ENCODE measurements around the gene CLUH.

Gene CLUH

GRCh38 chr17:2711608-2712299 lies at the start of gene CLUH:
Gene CLUH (minus strand): TSS chr17:2711764. CDS start chr17:2711661, 103 bp downstream.
- peak; percentile 94 for DNase-seq (ENCODE audit: low spot score)

DNA sequence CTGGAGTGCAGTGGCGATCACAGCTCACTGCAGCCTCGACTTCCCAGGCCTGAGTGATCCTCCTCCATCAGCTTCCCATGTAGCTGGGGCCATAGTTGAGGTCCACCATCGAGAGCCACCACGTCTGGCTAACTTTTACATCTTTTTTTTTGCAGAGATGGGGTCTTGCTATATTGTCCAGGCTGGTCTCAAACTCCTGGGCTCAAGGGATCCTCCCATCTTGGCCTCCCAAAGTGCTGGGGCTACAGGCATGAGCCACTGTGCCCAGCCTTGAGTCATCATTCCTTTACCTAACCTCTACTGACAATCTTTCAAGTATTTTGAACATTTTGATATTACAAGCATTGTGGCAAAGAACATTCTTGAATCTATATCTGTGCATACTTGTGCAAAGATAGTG lies 47.3 kb upstream of the CLUH start:
- no peak for DNase-seq (ENCODE audit: low spot score)

DNA sequence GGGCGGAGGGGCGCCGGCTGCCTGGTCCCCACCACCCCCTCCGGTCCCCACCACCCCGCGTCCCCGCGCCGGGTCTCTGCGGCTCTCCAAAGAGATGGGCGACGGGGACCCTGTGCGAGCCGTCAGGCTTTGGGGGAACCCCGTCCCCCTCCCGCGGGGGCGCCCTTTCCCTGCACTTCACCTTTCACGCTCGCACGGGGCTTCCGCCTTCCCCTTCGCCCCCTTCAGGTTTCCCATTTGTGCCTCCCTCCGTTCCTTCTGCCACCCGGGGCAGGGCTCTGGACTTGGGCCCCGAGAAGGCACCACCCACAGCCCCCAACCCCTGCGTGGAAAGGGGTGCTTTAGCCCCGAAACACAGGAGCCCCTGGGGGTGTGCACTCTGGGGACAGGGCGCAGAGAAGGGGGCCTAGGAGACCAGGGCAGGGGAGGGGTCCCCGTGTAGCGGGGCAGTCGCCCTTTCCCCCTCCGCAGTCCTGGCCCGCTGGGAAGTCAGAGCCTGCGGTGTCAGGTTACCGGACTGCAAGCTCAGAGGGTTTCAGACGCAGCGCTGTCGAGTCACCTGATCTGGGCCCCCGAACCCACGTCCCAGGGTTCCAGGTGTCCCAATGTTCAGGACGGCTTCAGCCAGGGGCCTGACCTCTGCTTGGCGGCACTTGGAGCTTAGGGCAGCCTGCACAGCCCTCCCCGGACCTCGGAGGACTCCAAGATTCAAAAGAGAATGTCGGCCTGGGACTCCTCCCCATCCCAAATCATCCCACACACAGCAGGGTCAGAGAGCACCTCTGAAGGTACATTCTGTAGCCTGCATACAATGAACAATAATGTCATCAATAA lies 44.5 kb upstream of the CLUH start:
- no peak for DNase-seq (ENCODE audit: low spot score)

DNA sequence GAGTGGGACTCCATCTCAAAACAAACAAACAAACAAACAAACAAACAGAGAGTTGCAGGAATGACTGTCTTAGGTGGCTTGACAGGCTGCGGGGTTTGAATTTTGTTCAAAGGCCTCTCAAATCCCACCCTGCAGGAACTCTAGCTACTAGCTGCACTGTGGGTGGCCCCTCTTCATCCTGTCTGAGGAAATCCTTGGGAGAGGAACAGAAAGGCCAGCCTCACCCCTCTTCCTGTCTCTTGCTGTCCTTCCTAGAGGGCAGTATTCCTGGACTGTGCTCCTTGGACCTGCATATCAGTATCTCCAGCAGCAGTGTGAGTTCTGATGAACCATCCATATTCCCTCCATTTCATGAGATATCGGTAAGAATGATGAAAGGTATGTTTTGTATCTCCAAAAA lies 39.9 kb upstream of the CLUH start:
- no peak for DNase-seq (ENCODE audit: low spot score)

- DNase-seq (ENCODE audit: low spot score), result no peak
Observed at GRCh38 chr17:2750721-2751120, 39.2 kb upstream of the CLUH start.

- DNase-seq (ENCODE audit: low spot score), result peak; percentile 86
Observed at GRCh38 chr17:2749784-2750181, 38.2 kb upstream of the CLUH start.

GRCh38 chr17:2749058-2749783 lies 37.7 kb upstream of the CLUH start, which contains the start of gene CCDC92B:
Gene CCDC92B (minus strand): TSS chr17:2749652. CDS start chr17:2735145, 14,507 bp downstream.
- DNase-seq (ENCODE audit: low spot score), result no peak

GRCh38 chr17:2745317-2746037 lies 33.9 kb upstream of the CLUH start:
- DNase-seq (ENCODE audit: low spot score), result no peak

DNA sequence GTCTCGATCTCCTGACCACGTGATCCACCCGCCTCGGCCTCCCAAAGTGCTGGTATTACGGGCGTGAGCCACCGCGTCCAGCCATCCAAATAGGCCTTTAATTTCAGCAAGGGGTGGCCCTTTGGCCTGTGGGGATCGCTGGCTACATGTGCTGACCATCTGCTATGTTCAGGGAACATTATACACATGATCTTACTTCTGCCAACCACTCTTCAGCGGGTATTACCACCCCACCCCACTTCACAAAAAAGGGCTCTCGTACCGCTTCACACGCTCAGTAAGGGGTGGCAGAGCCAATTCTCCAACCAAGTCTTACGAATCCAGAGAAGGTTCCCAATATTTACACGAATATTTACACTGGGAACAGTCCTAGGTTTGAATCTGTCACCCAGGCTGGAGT lies 26.1 kb upstream of the CLUH start:
- DNase-seq (ENCODE audit: low spot score), result no peak

- DNase-seq (ENCODE audit: low spot score), result no peak
Observed at GRCh38 chr17:2736956-2737355, 25.4 kb upstream of the CLUH start.

GRCh38 chr17:2735896-2736295 lies 24.3 kb upstream of the CLUH start:
- DNase-seq (ENCODE audit: low spot score), result no peak

DNA sequence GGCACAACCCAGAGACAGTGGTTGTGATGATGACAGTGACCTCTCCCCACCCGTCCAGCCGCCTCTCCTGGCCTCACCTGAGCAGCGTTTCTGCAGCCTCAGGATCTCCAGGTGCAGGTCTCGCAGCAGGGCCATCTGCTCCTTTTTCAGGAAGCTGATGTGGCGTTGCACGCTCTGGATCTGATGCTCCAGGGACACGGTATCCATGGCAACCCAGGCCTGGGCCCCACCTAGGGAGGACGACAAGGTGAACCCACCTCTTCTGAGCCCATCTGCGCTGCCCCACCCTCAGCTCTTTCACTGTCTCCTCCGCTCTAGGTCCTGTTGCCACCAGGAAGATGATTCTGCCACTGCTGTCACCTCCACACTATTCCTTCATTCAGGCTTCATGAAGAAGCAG lies 23.4 kb upstream of the CLUH start:
- no peak for DNase-seq (ENCODE audit: low spot score)

- DNase-seq (ENCODE audit: low spot score), result no peak
Observed at GRCh38 chr17:2731807-2732206, 20.2 kb upstream of the CLUH start.

DNA sequence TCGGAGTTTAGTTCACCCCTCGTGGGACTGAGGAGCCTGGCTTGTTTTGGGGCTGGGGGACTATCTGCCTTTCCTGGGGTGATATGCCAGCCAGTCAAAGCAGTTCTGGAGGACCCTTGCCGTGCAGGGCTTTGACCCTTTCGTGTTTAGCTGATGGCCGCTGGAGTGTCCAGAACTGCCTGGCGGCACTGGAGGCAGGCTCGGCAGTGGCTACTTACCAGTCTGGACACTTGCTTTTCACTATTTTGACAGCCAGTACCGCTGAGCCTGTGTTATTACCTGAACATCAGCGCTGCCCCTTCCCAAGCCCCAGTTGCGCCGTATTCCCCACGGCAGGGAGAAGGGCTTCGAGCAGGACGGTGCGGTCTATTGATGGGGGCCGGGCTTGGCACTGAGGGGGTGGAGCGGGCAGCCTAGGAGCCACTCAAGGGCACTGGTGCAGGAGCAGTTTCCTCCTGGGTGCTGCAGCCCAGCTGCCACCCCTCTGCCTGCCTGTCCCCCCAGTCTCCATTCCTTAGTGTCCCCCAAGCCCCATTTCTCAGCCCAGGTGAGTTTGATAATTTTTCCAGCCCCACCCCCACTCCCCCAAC lies 19.3 kb upstream of the CLUH start:
- DNase-seq (ENCODE audit: low spot score), result no peak

GRCh38 chr17:2724784-2725164 lies 13.2 kb upstream of the CLUH start:
- peak; percentile 57 for DNase-seq (ENCODE audit: low spot score)

DNA sequence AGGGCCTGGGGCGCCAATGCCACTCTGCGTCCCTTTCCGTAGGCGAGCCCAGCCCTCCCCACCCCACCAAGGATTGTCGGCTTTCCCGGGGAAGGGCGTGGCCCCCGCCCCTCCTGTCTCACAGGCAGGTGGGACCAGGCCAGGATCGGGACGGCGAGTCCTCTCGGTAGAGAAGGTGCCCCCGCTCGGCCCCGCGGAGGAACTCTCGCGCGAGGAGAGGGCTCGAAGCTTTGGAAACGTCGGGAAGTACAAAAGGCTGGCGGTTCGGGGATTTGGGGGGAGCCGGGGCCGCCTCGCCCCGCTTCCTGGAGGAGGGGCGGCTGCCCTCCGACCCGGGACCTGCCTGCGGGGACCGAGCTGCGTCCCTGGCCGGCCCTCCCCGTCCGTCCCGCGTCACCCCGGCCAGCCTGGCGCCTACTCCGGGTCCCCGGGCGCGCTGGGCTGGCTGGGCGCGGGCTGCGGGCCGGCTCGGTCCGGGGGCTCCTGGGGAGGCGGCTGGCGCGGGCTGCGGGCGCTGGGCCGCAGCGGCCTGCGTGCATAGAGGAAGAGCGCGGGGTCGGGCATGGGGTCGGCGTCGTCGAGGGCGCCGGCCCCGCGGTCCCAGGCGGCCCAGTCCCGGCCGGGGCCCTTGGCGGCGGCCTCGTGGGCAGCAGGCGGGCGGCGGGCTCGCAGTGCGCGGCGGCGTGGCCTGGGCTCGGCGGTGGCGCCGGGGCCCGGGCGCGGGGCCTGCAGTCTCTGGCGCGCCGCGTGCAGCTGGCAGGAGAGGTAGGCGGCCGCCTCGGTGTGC lies 12.6 kb upstream of the CLUH start:
- no peak for DNase-seq (ENCODE audit: low spot score)

GRCh38 chr17:2723505-2723996 lies 12.0 kb upstream of the CLUH start:
- no peak for DNase-seq (ENCODE audit: low spot score)

DNA sequence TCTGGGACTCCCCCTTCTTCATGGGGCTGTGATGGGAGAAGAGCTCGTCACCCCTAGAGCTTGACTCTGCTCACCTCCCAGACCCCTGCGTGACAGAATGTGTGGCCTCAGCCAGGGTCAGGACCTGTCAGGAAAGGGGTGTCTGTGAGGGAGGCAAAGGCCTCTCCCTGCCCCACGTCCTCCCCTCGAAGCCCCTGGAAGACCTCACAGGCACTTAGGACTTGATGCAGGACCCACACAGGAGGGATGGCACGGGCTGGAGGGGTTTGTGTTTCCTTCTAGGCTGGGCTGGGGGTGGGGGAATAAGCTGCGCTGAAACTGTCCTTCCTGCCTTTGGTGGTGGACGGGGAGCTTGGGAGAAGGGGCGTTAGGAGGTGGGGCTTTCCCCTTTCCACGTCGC lies 11.0 kb upstream of the CLUH start:
- DNase-seq (ENCODE audit: low spot score), result no peak

DNA sequence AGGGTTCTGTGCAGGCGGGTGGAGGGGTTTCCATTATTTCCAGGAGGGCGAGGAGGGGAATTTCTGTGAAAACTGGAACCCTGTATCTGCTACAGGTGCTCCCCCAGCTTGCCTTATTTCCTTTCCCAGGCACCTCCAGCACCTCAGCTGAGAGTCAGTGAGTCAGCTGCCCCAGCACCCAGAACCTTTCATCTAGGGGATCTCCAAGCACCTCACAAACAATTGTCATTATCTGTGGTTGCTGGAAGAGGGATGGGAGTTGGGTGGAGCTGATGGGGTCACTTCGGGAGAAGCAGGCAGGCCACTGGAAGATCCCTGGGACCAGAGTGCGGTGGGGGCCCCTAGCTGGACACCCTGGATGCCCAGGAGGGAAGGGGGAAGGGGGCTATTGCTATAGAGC lies 10.0 kb upstream of the CLUH start:
- no peak for DNase-seq (ENCODE audit: low spot score)

- DNase-seq (ENCODE audit: low spot score), result no peak
Observed at GRCh38 chr17:2719861-2720260, 8.3 kb upstream of the CLUH start.

Data from germinal center (tissue), 1 donor.